Keratinocyte (primary cell): ENCODE results near the gene DCLK1.

Experiments used
- EZH2 ChIP-seq: IDR thresholded peaks from one replicate; pipeline ENCODE4 v1.6.1; 2012; ENCODE audit warnings: inconsistent platforms, mild to moderate bottlenecking, low read length, moderate library complexity
- TF ChIP-seq, protein P1 (sequence below), 3 experiments: IDR thresholded peaks in 1 of 3; conservative IDR thresholded peaks in 1 of 3; optimal IDR thresholded peaks in 1 of 3; 2 replicates in 2 of 3; 3 replicates in 1 of 3; pipeline versions ENCODE3 to v1.5.1; 2011; ENCODE audit warnings: low read length in 3 of 3, mild to moderate bottlenecking in 3 of 3, moderate library complexity in 2 of 3, control low read depth in 1 of 3, inconsistent platforms in 1 of 3; ENCODE audit not compliant: insufficient read depth in 2 of 3; ENCODE audit errors: extremely low read depth in 1 of 3

DNA sequence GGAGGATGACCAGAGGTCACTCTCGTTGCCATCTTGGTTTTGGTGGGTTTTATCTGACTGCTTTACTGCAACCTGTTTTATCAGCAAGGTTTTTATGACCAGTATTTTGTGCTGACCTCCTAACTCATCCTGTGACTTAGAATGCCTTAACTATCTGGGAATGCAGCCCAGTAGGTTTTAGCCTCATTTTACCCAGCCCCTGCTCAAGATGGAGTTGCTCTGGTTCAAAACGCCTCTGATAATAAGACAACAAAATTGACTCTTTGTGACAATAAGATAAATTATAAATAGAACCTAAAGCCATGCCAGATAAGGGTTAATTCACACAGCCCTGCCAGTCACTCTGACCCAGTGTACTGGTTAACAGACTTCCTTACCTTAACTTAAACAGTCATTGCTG is 387.0 kb downstream of the DCLK1 start:
- TF ChIP-seq, protein P1, sequence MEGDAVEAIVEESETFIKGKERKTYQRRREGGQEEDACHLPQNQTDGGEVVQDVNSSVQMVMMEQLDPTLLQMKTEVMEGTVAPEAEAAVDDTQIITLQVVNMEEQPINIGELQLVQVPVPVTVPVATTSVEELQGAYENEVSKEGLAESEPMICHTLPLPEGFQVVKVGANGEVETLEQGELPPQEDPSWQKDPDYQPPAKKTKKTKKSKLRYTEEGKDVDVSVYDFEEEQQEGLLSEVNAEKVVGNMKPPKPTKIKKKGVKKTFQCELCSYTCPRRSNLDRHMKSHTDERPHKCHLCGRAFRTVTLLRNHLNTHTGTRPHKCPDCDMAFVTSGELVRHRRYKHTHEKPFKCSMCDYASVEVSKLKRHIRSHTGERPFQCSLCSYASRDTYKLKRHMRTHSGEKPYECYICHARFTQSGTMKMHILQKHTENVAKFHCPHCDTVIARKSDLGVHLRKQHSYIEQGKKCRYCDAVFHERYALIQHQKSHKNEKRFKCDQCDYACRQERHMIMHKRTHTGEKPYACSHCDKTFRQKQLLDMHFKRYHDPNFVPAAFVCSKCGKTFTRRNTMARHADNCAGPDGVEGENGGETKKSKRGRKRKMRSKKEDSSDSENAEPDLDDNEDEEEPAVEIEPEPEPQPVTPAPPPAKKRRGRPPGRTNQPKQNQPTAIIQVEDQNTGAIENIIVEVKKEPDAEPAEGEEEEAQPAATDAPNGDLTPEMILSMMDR (optimal IDR thresholded peaks at IDR 0.05 in 1 of 3, IDR thresholded peaks at IDR 0.05 in 1 of 3, conservative IDR thresholded peaks at IDR 0.05 in 1 of 3; ENCODE audit: extremely low read depth in 1 of 3, insufficient read depth in 2 of 3, low read length in 3 of 3) = no peak
- no peak for TF ChIP-seq EZH2
